Stomach (tissue), 9 donors: ENCODE results near the gene PHF21B. TPM values are rescaled to one million over a fixed set of nuclear protein-coding genes. Genes with fewer than 3 reads are reported as not detected.

Experiments used
- DNase-seq, 2 donors: peaks; one replicate each; pipeline versions ENCODE4 v3.0.0 to v3.0.0-alpha.2; 2013 to 2019
- H3K27ac ChIP-seq, 5 donors: fragments of 200-600 bp in 4 of 5; sonication (generic) in 4 of 5; one replicate each; pipeline ENCODE4 v1.5.1; 2013 to 2019; ENCODE audit warnings: mild to moderate bottlenecking in 1 of 5, moderate library complexity in 1 of 5
- H3K27me3 ChIP-seq, 3 donors: fragments of 200-600 bp; sonication (generic); one replicate each; pipeline ENCODE4 v1.5.1; 2017 to 2019; ENCODE audit warnings: mixed run types in 1 of 3
- H3K36me3 ChIP-seq, 4 donors: fragments of 200-600 bp; sonication (generic); 1 replicate in 3 of 4; 2 replicates in 1 of 4; pipeline ENCODE4 v1.5.1; 2016 to 2019
- H3K4me1 ChIP-seq, 4 donors: fragments of 200-600 bp; sonication (generic); one replicate each; pipeline ENCODE4 v1.5.1; 2016 to 2019
- H3K4me3 ChIP-seq, 4 donors: fragments of 200-600 bp; sonication (generic) in 3 of 4; one replicate each; pipeline ENCODE4 v1.5.1; 2016 to 2019; ENCODE audit warnings: mild to moderate bottlenecking in 1 of 4
- H3K9me3 ChIP-seq, 4 donors: fragments of 200-600 bp; sonication (generic); one replicate each; pipeline ENCODE4 v1.5.1; 2016 to 2019
- EP300 ChIP-seq: sonication (generic); formaldehyde crosslinking; IDR thresholded peaks from one replicate; pipeline ENCODE4 v1.6.1; 2017; ENCODE audit warnings: antibody characterized with exemption
- POLR2A ChIP-seq, 4 donors: fragments of 450-650 bp; IDR thresholded peaks; one replicate each; pipeline ENCODE4 v1.6.1; 2016; ENCODE audit warnings: antibody characterized with exemption in 4 of 4, control low read depth in 2 of 4, mild to moderate bottlenecking in 1 of 4, moderate library complexity in 1 of 4
- POLR2AphosphoS5 ChIP-seq, 3 donors: sonication (generic); formaldehyde crosslinking; IDR thresholded peaks; one replicate each; pipeline ENCODE4 v1.6.1; 2016; ENCODE audit warnings: antibody characterized with exemption in 3 of 3
- WGBS, 5 donors: extraction: QIAGEN DNeasy Blood & Tissue Kit in 3 of 5; methylation state at CpG; one replicate each; pipeline versions ENCODE4 v1.1.5 to v1.1.7; 2013 to 2018; 5-methylcytosine and 5-hydroxymethylcytosine counted together
- intact Hi-C: fragments of 100-400 bp; cut with DNase I; formaldehyde crosslinking; loops from one replicate; pipeline ENCODE4 v1.15.1; 2023; ENCODE audit warnings: low total_unique reads
- polyA plus RNA-seq, 3 donors: library from polyadenylated mRNA; stranded (reverse); fragments of 200-250 nt; gene quantifications; one replicate each; pipeline ENCODE4 v1.2.3, GENCODE V29; 2013
- total RNA-seq, 5 donors: library from RNA; depleted of rRNA; stranded (reverse); fragments of >200 nt; gene quantifications; one replicate each; pipeline versions ENCODE4 v1.1.0 to v1.2.3, GENCODE V29; 2014 to 2016
- TF ChIP-seq, protein P1 (sequence below), 7 experiments: fragments of 450-650 bp in 4 of 7; fragments of 200-600 bp in 3 of 7; sonication (generic) in 3 of 7; IDR thresholded peaks; one replicate each; pipeline ENCODE4 v1.5.1; 2016 to 2019; ENCODE audit warnings: antibody characterized with exemption in 7 of 7, control low read depth in 2 of 7, mild to moderate bottlenecking in 1 of 7
- donor health status: healthy with polysubstance abuse.
- donor health status: Bipolar disorder and iron deficiency.
- donor health status: healthy.

PHF21B gene
- total and polyA plus RNA-seq, 8 donors = 0.12 to 0.45 (median 0.26) TPM; not detected in 4

DNA sequence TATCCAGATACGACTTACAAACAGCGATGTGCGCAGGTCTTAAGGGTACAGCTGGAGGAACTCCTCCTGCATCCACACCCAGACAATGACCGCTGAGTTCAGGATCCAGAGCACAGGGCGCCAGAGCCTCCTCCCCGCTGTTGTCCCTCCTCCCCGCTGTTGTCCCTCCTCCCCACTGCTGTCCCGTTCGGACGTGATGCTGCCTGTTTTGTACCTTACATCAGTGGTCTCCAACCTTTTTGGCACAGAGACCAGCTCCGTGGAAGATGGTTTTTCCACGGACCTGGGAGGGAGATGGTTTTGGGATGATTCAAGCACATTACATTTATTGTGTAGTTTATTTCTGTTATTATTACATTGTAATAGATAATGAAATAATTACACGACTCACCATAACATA lies 62.0 kb downstream of the PHF21B start:
- H3K27me3 ChIP-seq = peaks cover 0 to 49% (median 0%) of the 10 kb centered on the region in 3 donors
- no peak overlapping the region for H3K27ac ChIP-seq
- no peaks in the 10 kb centered on the region for H3K36me3 ChIP-seq
- no peaks in the 10 kb centered on the region for H3K4me1 ChIP-seq
- DNase-seq = no peak
- peaks cover 0 to 8% (median 3%) of the 10 kb centered on the region in 4 donors for H3K9me3 ChIP-seq
- TF ChIP-seq POLR2A (IDR thresholded peaks at IDR 0.05) (no peak), EP300 (no peak), POLR2AphosphoS5 (IDR thresholded peaks at IDR 0.05) (no peak)
- TF ChIP-seq, protein P1, sequence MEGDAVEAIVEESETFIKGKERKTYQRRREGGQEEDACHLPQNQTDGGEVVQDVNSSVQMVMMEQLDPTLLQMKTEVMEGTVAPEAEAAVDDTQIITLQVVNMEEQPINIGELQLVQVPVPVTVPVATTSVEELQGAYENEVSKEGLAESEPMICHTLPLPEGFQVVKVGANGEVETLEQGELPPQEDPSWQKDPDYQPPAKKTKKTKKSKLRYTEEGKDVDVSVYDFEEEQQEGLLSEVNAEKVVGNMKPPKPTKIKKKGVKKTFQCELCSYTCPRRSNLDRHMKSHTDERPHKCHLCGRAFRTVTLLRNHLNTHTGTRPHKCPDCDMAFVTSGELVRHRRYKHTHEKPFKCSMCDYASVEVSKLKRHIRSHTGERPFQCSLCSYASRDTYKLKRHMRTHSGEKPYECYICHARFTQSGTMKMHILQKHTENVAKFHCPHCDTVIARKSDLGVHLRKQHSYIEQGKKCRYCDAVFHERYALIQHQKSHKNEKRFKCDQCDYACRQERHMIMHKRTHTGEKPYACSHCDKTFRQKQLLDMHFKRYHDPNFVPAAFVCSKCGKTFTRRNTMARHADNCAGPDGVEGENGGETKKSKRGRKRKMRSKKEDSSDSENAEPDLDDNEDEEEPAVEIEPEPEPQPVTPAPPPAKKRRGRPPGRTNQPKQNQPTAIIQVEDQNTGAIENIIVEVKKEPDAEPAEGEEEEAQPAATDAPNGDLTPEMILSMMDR (IDR thresholded peaks at IDR 0.05) = no peak
- intact Hi-C loops = no loop called here
- no peak overlapping the region for H3K4me3 ChIP-seq
- 80 to 88% (median 88%) methylated on average over 13 of the region's 13 CpGs for WGBS, 5 donors

DNA sequence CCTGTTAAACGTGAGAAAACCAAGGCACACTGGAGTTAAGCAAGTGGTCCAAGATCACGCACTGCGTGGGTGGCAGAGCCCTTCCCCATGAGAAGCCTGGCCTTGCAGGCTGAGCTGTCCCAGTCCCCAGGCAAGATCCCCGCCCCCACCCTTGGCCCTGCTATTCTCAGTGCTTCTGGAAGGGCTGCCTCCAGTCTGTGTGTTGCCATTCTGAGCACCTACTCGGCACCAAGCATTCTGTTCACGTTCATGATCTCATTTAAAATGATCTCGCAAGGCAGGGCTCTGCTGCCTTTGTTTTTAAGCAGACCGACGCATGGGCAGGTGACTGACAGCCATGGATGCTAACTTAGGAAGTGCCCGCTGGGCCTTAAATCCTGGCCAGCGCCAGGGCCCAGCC lies 62.8 kb downstream of the PHF21B start:
- Histone ChIP-seq H3K4me1 (no peaks in the 10 kb centered on the region), H3K9me3 (peaks cover 0 to 8% (median 3%) of the 10 kb centered on the region in 4 donors), H3K4me3 (no peak overlapping the region), H3K27ac (no peak overlapping the region), H3K27me3 (peaks cover 0 to 48% (median 0%) of the 10 kb centered on the region in 3 donors), H3K36me3 (no peaks in the 10 kb centered on the region)
- no peak for DNase-seq
- intact Hi-C loops = no loop called here
- WGBS, 5 donors = 80 to 87% (median 85%) methylated on average over 11 of the region's 11 CpGs
- TF ChIP-seq, protein P1 (IDR thresholded peaks at IDR 0.05) = no peak
- TF ChIP-seq EP300 (no peak), POLR2AphosphoS5 (IDR thresholded peaks at IDR 0.05) (no peak), POLR2A (IDR thresholded peaks at IDR 0.05) (no peak)

DNA sequence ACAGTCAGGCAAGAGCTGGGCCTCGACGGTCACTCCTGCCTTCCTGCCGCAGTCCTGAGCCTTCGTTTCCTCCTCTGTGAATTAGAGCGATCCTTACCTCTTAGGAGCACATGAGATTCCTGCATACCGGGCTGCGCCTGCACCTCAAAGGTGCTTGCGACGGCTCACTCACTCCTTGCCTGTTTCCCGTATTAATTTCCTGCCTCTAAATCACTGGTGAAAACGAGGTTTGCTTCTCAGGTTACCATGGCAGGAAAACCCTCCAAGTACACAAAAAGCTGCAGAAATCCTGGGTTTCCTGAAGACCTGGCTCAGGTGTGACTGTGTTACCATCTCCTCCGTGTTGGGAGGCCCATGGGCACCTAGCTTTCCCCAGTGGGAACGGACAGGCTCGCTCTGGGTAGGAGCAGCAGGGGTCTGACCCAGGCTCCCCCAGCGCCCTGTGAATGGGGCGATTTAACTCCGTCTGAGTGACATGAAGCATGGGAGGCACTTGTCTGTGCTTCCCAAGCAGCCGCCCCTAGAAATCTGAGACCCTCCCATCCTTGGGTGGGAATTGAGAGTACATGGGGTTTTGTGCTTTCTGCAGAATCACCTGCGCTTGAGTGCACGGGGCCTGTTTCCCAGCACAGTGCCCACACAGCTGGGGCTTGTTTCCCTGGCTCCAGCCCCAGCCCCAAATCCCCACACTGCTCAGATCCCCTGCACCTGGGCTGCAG lies 64.8 kb downstream of the PHF21B start:
- Histone ChIP-seq H3K4me3 (no peak overlapping the region), H3K36me3 (no peaks in the 10 kb centered on the region), H3K27ac (no peak overlapping the region), H3K4me1 (no peaks in the 10 kb centered on the region), H3K27me3 (peaks cover 0 to 57% (median 0%) of the 10 kb centered on the region in 3 donors), H3K9me3 (no peaks in the 10 kb centered on the region)
- intact Hi-C loops = no loop called here
- DNase-seq = no peak
- 49 to 64% (median 55%) methylated on average over 18 to 20 of the region's 20 CpGs for WGBS, 5 donors
- TF ChIP-seq, protein P1 (IDR thresholded peaks at IDR 0.05) = no peak
- TF ChIP-seq POLR2A (IDR thresholded peaks at IDR 0.05) = no peak
- TF ChIP-seq POLR2AphosphoS5 (IDR thresholded peaks at IDR 0.05) = no peak
- TF ChIP-seq EP300 = no peak

DNA sequence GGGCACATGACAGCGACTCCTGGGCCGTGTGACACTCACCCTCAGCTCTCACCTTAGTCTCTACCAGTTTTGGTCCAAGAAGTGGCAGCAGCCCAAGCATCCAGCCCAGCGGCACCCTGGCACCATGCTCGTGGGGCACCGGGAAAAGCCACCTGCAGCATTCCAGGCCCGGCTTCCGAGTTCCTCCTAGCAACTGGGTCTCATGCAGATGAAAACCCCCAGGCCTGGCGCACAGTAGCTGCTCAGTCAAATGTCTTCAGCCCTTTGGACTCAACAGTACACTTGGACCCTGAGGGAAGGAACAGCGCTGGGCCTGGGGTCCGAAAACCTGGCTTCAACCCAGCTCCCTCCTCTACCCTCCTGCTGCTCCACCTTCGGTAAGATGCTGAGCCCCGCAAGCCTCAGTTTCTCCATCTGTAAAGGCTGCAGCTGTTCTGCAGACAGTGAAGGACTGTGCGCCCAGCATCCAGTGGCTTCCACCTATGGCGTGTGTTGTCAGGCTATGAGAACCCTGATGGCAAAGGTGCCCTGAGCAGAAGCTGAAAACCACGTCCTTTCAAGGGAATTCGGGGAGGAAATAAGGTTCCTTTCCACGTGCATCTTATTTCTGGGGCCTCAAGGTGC lies 66.0 kb downstream of the PHF21B start:
- 81 to 88% (median 83%) methylated on average over 17 of the region's 17 CpGs for WGBS, 5 donors
- Histone ChIP-seq H3K4me3 (no peak overlapping the region), H3K4me1 (no peaks in the 10 kb centered on the region), H3K27me3 (peaks cover 0 to 60% (median 0%) of the 10 kb centered on the region in 3 donors), H3K9me3 (no peaks in the 10 kb centered on the region), H3K36me3 (no peaks in the 10 kb centered on the region), H3K27ac (no peak overlapping the region)
- DNase-seq = no peak
- TF ChIP-seq POLR2AphosphoS5 (IDR thresholded peaks at IDR 0.05) (no peak), POLR2A (IDR thresholded peaks at IDR 0.05) (no peak), EP300 (no peak)
- TF ChIP-seq, protein P1 (IDR thresholded peaks at IDR 0.05) = no peak
- intact Hi-C loops = no loop called here
